Stimulated activated CD8-positive, alpha-beta memory T cell treated with anti-CD3 and anti-CD28 coated beads, Interleukin-4, amount 100 ng/mL, for 4 hours (primary cell): ENCODE data around the gene TCERG1L.

Experiments
- DNase-seq, 2 donors: peaks; one replicate each; pipeline ENCODE4 v3.0.0-alpha.2; 2020; ENCODE audit warnings: low read depth in 2 of 2, low spot score in 1 of 2

Gene TCERG1L

GRCh38 chr10:131231323-131231964, 80.1 kb downstream of the TCERG1L start:
- no peak for DNase-seq

DNA sequence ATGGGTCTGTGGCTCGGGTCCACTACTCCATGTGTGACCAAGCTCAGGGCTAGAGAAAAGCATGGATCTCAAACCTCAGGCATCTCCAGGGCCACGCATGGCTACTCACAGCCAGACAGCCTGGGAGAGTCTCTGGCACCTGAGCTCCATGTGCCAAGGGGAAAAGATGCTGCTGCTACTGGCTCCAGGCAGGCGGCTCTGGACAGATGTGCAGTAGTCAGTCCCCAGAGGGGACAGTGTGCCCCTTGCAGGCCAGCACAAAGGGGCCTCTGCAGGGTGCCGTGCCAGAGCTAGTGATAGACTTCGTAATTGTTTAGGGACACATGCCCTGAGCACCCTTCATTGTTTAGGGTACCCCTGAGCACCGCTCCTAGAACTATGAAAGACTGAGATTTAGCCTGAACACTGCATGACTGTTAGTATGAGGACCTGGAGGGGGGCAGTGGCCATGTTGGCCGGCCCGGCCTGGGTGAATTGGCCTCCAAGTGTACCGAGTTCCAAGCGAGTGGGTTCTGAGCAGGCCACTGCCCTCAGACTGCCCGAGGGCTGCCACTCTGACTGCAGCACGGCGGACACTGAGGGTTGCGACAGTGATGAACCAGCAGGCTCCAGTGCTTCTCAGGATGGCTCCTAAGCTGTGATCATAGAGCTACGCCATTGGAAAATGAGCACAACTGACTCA, 80.7 kb downstream of the TCERG1L start:
- no peak for DNase-seq

- no peak for DNase-seq
Observed at GRCh38 chr10:131230166-131230565, 81.4 kb downstream of the TCERG1L start.

GRCh38 chr10:131227163-131227740, 84.3 kb downstream of the TCERG1L start:
- DNase-seq, result no peak

GRCh38 chr10:131226446-131227162, 84.9 kb downstream of the TCERG1L start:
- DNase-seq, result no peak

- DNase-seq, result no peak
Observed at GRCh38 chr10:131224106-131224505, 87.4 kb downstream of the TCERG1L start.

DNA sequence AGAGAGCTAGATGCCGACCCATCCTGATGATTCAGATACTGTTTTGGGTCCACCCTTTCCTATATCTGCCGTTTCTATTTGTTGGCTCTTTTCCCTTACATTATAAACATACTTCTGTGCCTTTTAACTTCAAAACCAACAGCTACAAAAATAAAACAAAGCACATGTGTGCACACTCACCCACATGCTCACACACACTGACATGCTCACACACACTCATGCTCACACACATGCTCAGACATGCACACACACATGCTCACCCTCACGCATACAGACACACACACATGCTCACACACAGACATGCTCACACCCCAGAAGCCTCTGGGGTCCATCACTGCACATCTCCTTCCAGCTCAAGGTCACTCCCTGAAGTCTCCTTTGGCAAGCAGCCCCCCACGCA, 88.1 kb downstream of the TCERG1L start:
- no peak for DNase-seq

DNA sequence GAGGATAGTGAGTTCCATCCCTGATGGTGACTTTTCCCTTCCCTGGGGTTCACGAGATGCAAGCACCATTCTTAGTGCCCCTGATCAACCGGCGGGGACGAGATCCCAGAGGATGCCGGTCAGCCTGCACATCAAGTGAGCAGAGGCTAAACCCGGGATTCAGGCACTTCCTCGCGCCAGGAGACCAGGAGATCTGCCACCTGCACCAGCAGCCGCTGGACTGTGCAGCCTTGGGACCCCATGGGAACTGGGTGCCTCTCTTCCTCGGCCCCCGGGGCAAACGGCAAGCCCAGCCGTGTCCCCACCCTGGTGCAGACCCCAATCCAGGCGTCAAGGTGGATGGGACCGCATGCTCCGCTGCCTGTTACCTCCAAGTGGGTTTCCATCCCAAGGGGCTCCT, 88.5 kb downstream of the TCERG1L start:
- no peak for DNase-seq

GRCh38 chr10:131221632-131222277, 89.8 kb downstream of the TCERG1L start:
- no peak for DNase-seq

DNA sequence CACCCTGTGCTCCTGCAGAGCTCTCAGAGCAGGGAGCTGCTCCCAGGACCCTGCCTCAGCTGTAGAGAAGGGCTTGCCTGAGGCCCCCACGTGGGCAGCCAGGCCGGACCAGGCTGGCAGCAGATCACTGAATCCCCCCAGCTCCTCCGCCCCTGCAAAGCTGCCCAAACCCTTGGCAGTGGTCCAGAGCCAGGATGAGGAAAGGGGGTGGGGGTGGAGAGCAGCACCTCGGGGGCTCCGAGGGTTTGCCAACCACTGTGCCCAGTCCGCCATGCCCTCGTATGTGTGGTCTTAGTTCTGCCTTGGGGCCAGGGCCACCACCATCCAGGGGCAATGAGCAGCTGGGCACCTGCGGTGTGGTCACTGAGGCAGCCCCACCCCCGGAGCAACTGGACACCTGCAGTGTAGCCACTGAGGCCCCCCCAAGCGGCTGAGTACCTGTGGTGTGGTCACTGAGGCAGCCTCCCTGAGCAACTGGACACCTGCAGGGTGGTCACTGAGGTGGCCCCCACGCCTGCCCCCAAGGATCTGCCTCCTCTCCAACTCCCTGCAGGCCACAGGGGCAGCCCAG, 90.8 kb downstream of the TCERG1L start:
- no peak for DNase-seq

GRCh38 chr10:131219955-131220489, 91.5 kb downstream of the TCERG1L start:
- no peak for DNase-seq

GRCh38 chr10:131219584-131219886, 92.0 kb downstream of the TCERG1L start:
- no peak for DNase-seq

DNA sequence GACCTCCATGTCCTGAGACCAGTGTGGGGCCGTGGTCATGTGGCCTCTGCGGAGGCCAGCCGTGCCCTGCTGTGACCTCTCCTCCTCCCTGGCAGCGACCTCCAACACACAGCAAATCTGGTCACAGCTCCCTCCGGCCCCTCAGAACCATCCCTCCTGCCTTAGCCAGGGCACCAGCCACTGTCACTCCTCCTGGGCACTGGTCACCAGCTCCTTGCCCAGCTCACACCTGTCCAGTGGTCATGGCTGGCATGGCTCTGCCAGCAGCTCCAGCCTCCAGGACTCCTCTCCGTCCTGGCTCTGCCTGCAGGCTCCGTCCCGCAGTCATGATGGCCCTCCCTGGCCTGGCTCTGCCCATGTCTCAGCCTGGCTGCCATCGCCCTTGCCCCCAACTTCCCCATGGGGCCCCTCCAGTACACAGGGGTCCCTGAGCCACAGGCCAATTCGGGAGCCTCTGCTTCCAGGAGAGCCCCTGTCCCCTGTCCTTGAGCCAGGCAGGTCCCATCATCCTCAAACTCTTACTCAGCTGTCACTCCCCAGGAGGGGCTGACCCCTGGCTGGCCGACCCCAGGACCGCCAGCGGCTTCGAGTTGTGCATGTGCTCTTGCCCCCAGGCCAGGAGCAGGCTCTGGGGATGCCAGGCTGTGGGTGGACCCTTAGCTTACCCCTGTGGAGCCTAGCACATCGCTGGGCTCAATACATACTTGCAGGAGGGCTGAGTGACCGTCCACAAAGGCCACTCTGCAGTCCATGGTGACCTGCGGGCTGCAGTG, 92.5 kb downstream of the TCERG1L start:
- DNase-seq, result no peak

- DNase-seq, result no peak
Observed at GRCh38 chr10:131216681-131217230, 94.8 kb downstream of the TCERG1L start.

DNA sequence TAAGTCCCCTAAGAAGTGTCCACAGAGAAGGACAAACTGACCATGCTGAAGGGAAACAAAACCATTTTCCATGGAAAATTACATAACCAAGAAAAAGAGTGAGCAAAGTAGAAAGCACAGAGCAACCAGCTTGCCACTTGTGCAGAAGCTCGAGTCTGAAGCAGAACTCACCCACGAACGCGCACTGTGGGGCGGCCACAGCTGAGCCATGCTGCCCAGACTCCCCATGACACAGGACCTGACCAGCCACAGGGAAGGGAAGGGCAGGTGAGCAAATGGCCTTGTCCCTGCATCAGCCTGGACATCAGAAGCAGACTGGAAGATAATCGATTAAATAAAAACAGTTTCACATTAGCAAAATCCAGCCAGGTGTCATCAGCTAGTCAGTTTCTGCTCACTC, 95.7 kb downstream of the TCERG1L start:
- no peak for DNase-seq

DNA sequence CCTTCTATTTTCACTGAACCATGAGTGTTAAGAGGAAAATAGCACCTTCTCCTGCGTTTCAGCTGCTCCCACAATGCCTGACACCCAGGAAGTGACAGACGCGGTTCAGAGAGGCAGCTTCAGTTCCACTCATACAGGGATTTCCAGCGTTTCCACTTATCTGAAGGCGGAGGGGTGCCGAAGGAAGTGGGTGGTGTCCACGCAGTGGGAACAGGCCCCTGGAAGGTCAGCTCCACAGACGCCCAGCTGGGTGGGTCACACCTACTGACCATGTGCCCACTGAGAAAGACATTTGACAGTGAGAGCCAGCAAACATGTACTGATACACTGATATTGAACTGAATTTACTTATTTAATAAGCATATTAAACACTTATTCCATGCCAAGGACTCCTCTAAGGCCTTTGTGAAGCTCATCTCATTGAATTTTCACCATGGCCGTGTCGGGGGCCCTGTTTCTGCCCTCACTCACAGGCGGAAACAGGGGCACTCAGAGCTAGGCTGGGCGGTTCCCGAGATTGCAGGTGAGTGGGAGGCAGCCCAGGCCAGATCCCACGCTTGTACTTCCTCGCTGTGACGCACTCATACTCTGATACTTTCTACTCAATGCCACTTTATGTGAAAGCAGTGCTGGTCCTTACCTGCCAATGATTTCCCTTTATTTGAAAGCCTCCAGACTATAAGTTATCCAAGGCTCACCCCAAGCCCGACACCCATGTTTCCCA, 96.8 kb downstream of the TCERG1L start:
- DNase-seq, result no peak

DNA sequence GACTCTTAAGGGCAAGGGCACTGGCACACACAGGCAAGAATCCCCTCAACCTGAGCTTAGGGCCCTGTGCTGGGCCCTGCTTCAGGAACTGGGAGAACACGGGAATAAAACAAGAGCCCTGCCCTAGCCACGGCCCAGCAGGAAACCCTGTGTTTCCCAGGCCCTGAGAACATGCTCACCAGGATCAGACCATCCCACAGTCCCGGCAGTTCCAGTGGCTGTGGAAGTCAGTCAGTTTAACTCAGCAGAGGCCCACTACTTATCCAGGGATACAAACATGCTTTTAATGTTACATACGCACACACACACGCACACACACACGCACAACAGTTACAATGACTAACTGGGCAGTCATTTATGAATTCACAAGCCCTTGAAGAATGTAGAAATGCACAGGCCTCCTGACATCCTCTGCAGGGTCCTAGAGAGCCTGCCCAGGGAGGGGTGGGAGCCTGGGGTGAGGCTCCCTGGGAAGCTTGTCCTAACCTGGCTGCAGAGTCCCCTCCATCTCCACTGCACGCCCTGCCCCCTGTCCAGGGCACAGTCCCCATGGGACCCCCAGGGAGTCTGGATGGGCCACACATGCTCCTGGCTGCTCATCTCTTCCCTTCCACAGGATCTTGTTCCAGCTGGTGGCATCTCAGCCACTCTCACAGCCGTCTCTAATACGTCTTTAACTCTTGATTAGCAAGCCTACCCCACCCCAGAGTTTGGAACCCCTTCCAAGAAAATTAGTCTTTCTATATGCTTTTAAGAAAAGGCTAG, 97.6 kb downstream of the TCERG1L start:
- DNase-seq, result no peak

GRCh38 chr10:131212763-131213325, 98.7 kb downstream of the TCERG1L start:
- DNase-seq, result no peak
